Activated naive CD4-positive, alpha-beta T cell treated with anti-CD3 and anti-CD28 coated beads, Interleukin-2, amount 50 U/mL, for 24 hours (primary cell): ENCODE measurements around the gene MARS1.
"Not testable (repeated sequence)": the region's sequence is repeated elsewhere in the genome, so short reads cannot be mapped to it uniquely, and the experiment has no call there.

ENCODE experiments used
- H3K27ac Mint-ChIP-seq: one replicate; pipeline ENCODE4 v1.8.0; 2021; ENCODE audit warnings: mild to moderate bottlenecking, mixed read lengths
- H3K27me3 Mint-ChIP-seq: one replicate; pipeline ENCODE4 v1.8.0; 2021; ENCODE audit warnings: mixed read lengths
- H3K36me3 Mint-ChIP-seq: one replicate; pipeline ENCODE4 v1.8.0; 2021; ENCODE audit warnings: mixed read lengths
- H3K4me1 Mint-ChIP-seq: one replicate; pipeline ENCODE4 v1.8.0; 2021; ENCODE audit warnings: mixed read lengths
- H3K4me3 Mint-ChIP-seq: one replicate; pipeline ENCODE4 v1.8.0; 2021; ENCODE audit warnings: mild to moderate bottlenecking, mixed read lengths
- H3K9me3 Mint-ChIP-seq: one replicate; pipeline ENCODE4 v1.8.0; 2021; ENCODE audit warnings: mixed read lengths

MARS1 gene

GRCh38 chr12:57487597-57488401 is at the start of gene MARS1:
Gene MARS1 (plus strand): TSS chr12:57488068. CDS start chr12:57488091, 23 bp downstream.
- H3K9me3 Mint-ChIP-seq = no peaks in the 10 kb centered on the region
- no peaks in the 10 kb centered on the region for H3K27me3 Mint-ChIP-seq
- peaks cover 42% of the 10 kb centered on the region for H3K4me1 Mint-ChIP-seq
- H3K27ac Mint-ChIP-seq = peak within 1 kb of the TSS; percentile 96
- peaks cover 25% of the 10 kb centered on the region for H3K36me3 Mint-ChIP-seq
- H3K4me3 Mint-ChIP-seq = peak within 1 kb of the TSS; percentile 99

- no peak overlapping the region for H3K4me3 Mint-ChIP-seq
- peaks cover 5% of the 10 kb centered on the region for H3K9me3 Mint-ChIP-seq
- no peak overlapping the region for H3K27ac Mint-ChIP-seq
These were observed 49.5 kb upstream of the MARS1 start for GRCh38 chr12:57438400-57438799.

GRCh38 chr12:57439762-57440266 is 48.1 kb upstream of the MARS1 start:
- Mint-ChIP-seq H3K27me3 (peaks cover 4% of the 10 kb centered on the region), H3K4me1 (no peaks in the 10 kb centered on the region), H3K4me3 (no peak overlapping the region), H3K9me3 (peaks cover 5% of the 10 kb centered on the region), H3K36me3 (peaks cover 5% of the 10 kb centered on the region), H3K27ac (no peak overlapping the region)

More at GRCh38 chr12:57438400-57438799, 49.5 kb upstream of the MARS1 start:
- Mint-ChIP-seq H3K36me3 (peaks cover 5% of the 10 kb centered on the region), H3K4me1 (no peaks in the 10 kb centered on the region), H3K27me3 (peaks cover 4% of the 10 kb centered on the region)

- not testable (repeated sequence) for H3K4me3 Mint-ChIP-seq, H3K4me1 Mint-ChIP-seq, H3K36me3 Mint-ChIP-seq, H3K27me3 Mint-ChIP-seq, H3K27ac Mint-ChIP-seq, H3K9me3 Mint-ChIP-seq
These were observed 46.5 kb upstream of the MARS1 start for GRCh38 chr12:57441393-57441792.

GRCh38 chr12:57441846-57442427 is 45.9 kb upstream of the MARS1 start:
- Mint-ChIP-seq H3K36me3 (peaks cover 5% of the 10 kb centered on the region), H3K4me1 (no peaks in the 10 kb centered on the region), H3K4me3 (no peak overlapping the region), H3K27me3 (peaks cover 4% of the 10 kb centered on the region), H3K27ac (no peak overlapping the region), H3K9me3 (peaks cover 5% of the 10 kb centered on the region)

DNA sequence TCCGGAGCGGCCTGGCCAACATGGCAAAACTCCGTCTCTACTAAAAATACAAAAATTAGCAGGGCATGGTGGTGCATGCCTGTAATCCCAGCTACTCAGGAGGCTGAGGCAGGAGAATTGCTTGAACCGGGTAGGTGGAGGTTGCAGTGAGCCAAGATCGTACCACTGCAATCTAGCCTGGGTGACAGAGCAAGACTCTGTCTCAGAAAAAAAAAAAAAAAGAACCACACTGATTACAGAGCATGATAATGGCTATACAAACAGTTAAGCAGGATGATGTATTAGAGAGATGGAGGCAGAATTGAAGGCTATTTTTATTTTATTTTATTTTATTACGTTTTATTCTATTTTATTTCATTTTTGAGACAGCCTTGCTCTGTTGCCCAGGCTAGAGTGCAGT is 43.5 kb upstream of the MARS1 start:
- H3K27me3 Mint-ChIP-seq, H3K36me3 Mint-ChIP-seq, H3K4me3 Mint-ChIP-seq, H3K9me3 Mint-ChIP-seq, H3K27ac Mint-ChIP-seq, H3K4me1 Mint-ChIP-seq: not testable (repeated sequence)

DNA sequence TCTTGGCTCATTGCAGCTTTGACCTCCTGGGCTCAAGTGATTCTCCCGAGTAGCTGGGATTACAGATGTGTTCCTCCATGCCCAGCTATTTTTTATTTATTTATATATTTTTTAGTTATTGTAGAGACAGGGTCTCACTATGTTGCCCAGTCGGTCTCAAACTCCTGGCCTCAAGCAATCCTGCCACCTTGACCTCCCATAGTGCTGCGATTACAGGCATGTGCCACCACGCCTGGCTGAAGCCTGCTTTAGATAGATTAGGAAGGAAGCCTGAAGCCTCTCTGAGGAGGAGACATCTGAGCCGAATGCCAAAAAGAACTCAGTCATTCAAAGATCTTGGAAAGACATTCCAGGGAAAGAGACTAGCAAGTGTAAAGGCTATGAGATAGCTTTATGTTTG is 43.1 kb upstream of the MARS1 start:
- Mint-ChIP-seq H3K36me3 (peaks cover 5% of the 10 kb centered on the region), H3K4me3 (no peak overlapping the region), H3K9me3 (peaks cover 5% of the 10 kb centered on the region), H3K27me3 (peaks cover 4% of the 10 kb centered on the region), H3K4me1 (no peaks in the 10 kb centered on the region), H3K27ac (no peak overlapping the region)

GRCh38 chr12:57446292-57446960 is 41.4 kb upstream of the MARS1 start:
- peaks cover 5% of the 10 kb centered on the region for H3K9me3 Mint-ChIP-seq
- H3K36me3 Mint-ChIP-seq = peaks cover 5% of the 10 kb centered on the region
- no peak overlapping the region for H3K4me3 Mint-ChIP-seq
- no peaks in the 10 kb centered on the region for H3K27me3 Mint-ChIP-seq
- H3K27ac Mint-ChIP-seq = no peak overlapping the region
- no peaks in the 10 kb centered on the region for H3K4me1 Mint-ChIP-seq

DNA sequence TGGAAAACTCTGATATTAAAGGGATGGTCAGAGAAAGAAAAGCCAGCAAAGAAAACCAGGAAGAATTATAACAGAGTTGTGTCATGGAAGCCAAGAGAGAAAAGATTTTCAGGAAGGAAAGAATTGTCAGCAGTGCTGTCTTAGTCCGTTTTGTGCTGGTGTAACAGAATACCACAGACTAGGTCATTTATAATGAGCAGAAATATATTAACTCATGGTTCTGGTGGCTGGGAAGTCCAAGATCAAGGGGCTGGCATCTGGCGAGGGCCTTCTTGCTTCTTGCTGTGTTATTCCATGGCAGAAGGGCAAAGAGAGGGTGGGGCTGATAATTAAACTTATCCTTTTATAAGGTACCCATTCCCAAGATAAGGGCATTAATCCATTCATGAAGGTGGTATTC is 39.2 kb upstream of the MARS1 start:
- no peaks in the 10 kb centered on the region for H3K27me3 Mint-ChIP-seq
- no peak overlapping the region for H3K27ac Mint-ChIP-seq
- no peaks in the 10 kb centered on the region for H3K4me1 Mint-ChIP-seq
- H3K36me3 Mint-ChIP-seq = no peaks in the 10 kb centered on the region
- no peak overlapping the region for H3K4me3 Mint-ChIP-seq
- no peaks in the 10 kb centered on the region for H3K9me3 Mint-ChIP-seq

DNA sequence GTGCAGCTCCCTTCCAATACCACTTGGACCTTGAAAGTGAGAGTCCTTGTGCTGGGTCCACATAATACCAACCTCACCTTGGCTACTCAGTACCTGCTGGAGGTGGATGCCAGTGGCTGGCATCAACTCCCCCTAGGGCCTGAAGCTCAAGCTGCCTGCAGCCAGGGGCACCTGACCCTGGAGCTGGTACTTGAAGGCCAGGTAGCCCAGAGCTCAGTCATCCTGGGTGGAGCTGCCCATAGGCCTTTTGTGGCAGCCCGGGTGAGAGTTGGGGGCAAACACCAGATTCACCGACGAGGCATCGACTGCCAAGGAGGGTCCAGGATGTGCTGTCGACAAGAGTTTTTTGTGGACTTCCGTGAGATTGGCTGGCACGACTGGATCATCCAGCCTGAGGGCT is 38.5 kb upstream of the MARS1 start:
- H3K27ac Mint-ChIP-seq = no peak overlapping the region
- no peaks in the 10 kb centered on the region for H3K27me3 Mint-ChIP-seq
- H3K36me3 Mint-ChIP-seq = no peaks in the 10 kb centered on the region
- no peak overlapping the region for H3K4me3 Mint-ChIP-seq
- no peaks in the 10 kb centered on the region for H3K9me3 Mint-ChIP-seq
- no peaks in the 10 kb centered on the region for H3K4me1 Mint-ChIP-seq

DNA sequence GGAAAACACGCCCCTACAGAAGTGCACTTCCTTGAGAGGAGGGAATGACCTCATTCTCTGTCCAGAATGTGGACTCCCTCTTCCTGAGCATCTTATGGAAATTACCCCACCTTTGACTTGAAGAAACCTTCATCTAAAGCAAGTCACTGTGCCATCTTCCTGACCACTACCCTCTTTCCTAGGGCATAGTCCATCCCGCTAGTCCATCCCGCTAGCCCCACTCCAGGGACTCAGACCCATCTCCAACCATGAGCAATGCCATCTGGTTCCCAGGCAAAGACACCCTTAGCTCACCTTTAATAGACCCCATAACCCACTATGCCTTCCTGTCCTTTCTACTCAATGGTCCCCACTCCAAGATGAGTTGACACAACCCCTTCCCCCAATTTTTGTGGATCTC is 37.8 kb upstream of the MARS1 start:
- Mint-ChIP-seq H3K4me3 (no peak overlapping the region), H3K27ac (no peak overlapping the region), H3K36me3 (no peaks in the 10 kb centered on the region), H3K4me1 (no peaks in the 10 kb centered on the region), H3K9me3 (no peaks in the 10 kb centered on the region), H3K27me3 (no peaks in the 10 kb centered on the region)

GRCh38 chr12:57451233-57451778 is 36.6 kb upstream of the MARS1 start:
- Mint-ChIP-seq H3K4me3 (no peak overlapping the region), H3K27ac (no peak overlapping the region), H3K9me3 (no peaks in the 10 kb centered on the region), H3K36me3 (no peaks in the 10 kb centered on the region), H3K27me3 (no peaks in the 10 kb centered on the region), H3K4me1 (peaks cover 8% of the 10 kb centered on the region)

DNA sequence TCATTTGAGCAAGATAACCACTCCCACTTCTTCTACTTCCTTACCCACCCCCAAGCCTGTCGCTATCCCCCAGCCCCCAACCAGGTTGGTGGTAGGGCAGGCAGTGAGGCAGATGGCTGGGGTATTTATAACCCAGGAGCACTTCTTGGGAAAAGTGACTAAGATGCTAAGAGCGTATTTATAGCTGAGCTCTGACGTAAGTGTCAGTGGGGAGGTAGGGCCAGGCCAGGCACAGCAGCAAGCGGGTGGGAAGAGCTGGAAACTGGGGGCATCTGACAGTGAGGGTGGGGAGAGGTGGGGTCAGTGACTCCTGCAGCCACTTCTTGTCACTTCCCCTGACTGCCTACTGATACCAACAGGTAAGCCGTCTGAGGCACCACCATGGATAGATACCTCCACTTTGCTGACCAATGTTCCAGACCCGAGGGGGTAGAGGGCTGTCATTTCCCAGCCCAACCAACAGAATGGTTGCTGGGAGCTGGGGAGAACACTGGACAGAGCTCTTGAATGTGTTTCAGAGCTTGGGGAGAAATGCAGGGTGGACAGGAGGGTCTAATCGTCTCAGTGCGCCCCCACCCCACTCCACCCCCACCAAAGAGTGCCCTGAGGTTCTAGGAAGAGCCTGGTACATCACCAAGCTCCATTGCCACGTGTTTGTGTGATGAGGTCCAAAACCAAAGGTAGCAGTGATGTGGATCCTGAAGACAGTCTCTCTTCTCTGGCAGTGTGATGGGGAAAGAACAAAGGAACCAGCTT is 35.5 kb upstream of the MARS1 start:
- Mint-ChIP-seq H3K27me3 (no peaks in the 10 kb centered on the region), H3K27ac (no peak overlapping the region), H3K36me3 (no peaks in the 10 kb centered on the region), H3K9me3 (no peaks in the 10 kb centered on the region), H3K4me1 (peaks cover 9% of the 10 kb centered on the region), H3K4me3 (no peak overlapping the region)

GRCh38 chr12:57452937-57453509 is 34.8 kb upstream of the MARS1 start:
- no peak overlapping the region for H3K4me3 Mint-ChIP-seq
- peaks cover 9% of the 10 kb centered on the region for H3K4me1 Mint-ChIP-seq
- H3K9me3 Mint-ChIP-seq = no peaks in the 10 kb centered on the region
- no peaks in the 10 kb centered on the region for H3K36me3 Mint-ChIP-seq
- no peak overlapping the region for H3K27ac Mint-ChIP-seq
- no peaks in the 10 kb centered on the region for H3K27me3 Mint-ChIP-seq

- Mint-ChIP-seq H3K9me3 (no peaks in the 10 kb centered on the region), H3K27me3 (no peaks in the 10 kb centered on the region), H3K36me3 (no peaks in the 10 kb centered on the region), H3K4me1 (peaks cover 15% of the 10 kb centered on the region), H3K27ac (no peak overlapping the region), H3K4me3 (no peak overlapping the region)
These were observed 33.7 kb upstream of the MARS1 start for GRCh38 chr12:57454213-57454565.
